PC-3 (cell line): Measurements from ENCODE around the gene HIPK2. TPM values are rescaled to one million over a fixed set of nuclear protein-coding genes. Genes with fewer than 3 reads are reported as not detected.

Experiments used
- ATAC-seq: fragments of 200-7000 bp; cut with Tn5 transposase; 2 replicates; pipeline ENCODE4 v1.9.1; 2020; ENCODE audit warnings: mild to moderate bottlenecking, moderate library complexity
- BruUV-seq: library from RNA; stranded (reverse); fragments of 400-500 nt; replicated peaks from 2 replicates; lab custom pipeline; 2021; lab: Mats Ljungman, UMichigan
- CTCF ChIA-PET: fragments of 300-600 bp; sonication (Branson Sonifier 250); formaldehyde crosslinking; loops from one replicate; lab custom pipeline; 2022; ENCODE audit warnings: antibody characterized with exemption; lab: Charles Lee
- POLR2A ChIA-PET: fragments of 300-600 bp; sonication (Branson Sonifier 250); formaldehyde crosslinking; loops from one replicate; lab custom pipeline; 2022; ENCODE audit warnings: antibody characterized with exemption; ENCODE audit not compliant: unreplicated experiment; lab: Charles Lee
- DNase-seq: peaks from one replicate; pipeline ENCODE4 v3.0.0-alpha.2; 2015
- H2AFZ ChIP-seq: fragments of 300-600 bp; sonication (generic); 2 replicates; pipeline ENCODE4 v1.6.0; 2016; ENCODE audit warnings: antibody characterized with exemption, low read length
- H3F3A ChIP-seq: fragments of 300-600 bp; sonication (generic); one replicate; pipeline ENCODE4 v1.6.0; 2017; ENCODE audit warnings: antibody characterized with exemption, low read length, control low read depth, mild to moderate bottlenecking; ENCODE audit not compliant: unreplicated experiment
- H3K27ac ChIP-seq: fragments of 300-600 bp; sonication (generic); 2 replicates; pipeline ENCODE4 v1.5.1; 2016; ENCODE audit warnings: mild to moderate bottlenecking, low read length
- H3K27me3 ChIP-seq: fragments of 300-600 bp; sonication (generic); 2 replicates; pipeline ENCODE4 v1.6.1; 2016; ENCODE audit warnings: low read length, mixed read lengths
- H3K36me3 ChIP-seq: fragments of 300-600 bp; sonication (generic); 2 replicates; pipeline ENCODE4 v1.6.1; 2016; ENCODE audit warnings: low read depth, mixed run types, low read length, mixed read lengths
- H3K4me1 ChIP-seq: fragments of 300-600 bp; sonication (generic); 2 replicates; pipeline ENCODE4 v1.5.1; 2016; ENCODE audit warnings: low read length; ENCODE audit not compliant: insufficient read depth
- H3K4me2 ChIP-seq: fragments of 300-600 bp; sonication (generic); 2 replicates; pipeline ENCODE4 v1.6.0; 2016; ENCODE audit warnings: low read length
- H3K4me3 ChIP-seq: fragments of 300-600 bp; sonication (generic); 2 replicates; pipeline ENCODE4 v1.5.1; 2016; ENCODE audit warnings: mild to moderate bottlenecking, low read length, mixed read lengths
- H3K79me2 ChIP-seq: fragments of 300-600 bp; sonication (generic); 2 replicates; pipeline ENCODE4 v1.6.1; 2017; ENCODE audit warnings: low read length, mixed read lengths
- H3K9ac ChIP-seq: fragments of 300-600 bp; sonication (generic); 2 replicates; pipeline ENCODE4 v1.6.0; 2016; ENCODE audit warnings: mild to moderate bottlenecking, low read length
- H3K9me2 ChIP-seq: fragments of 300-600 bp; sonication (generic); replicated peaks from 2 replicates; pipeline ENCODE4 v1.6.1; 2016; ENCODE audit warnings: mixed run types, low read length, mixed read lengths
- H3K9me3 ChIP-seq: fragments of 300-600 bp; sonication (generic); 2 replicates; pipeline ENCODE4 v1.6.1; 2016; ENCODE audit warnings: low read length, mixed read lengths
- H4K20me1 ChIP-seq: fragments of 300-600 bp; sonication (generic); 2 replicates; pipeline ENCODE4 v1.6.1; 2016; ENCODE audit warnings: low read length, mixed read lengths
- CTCF ChIP-seq: fragments of 300-600 bp; sonication (generic); conservative IDR thresholded peaks from 2 replicates; pipeline ENCODE4 v1.5.1; 2017; ENCODE audit warnings: antibody characterized with exemption, low read depth, mild to moderate bottlenecking, low read length
- EZH2 ChIP-seq: fragments of 300-600 bp; sonication (generic); IDR thresholded peaks from one replicate; pipeline ENCODE4 v1.6.1; 2017; ENCODE audit warnings: antibody characterized with exemption, mild to moderate bottlenecking, low read length; ENCODE audit not compliant: unreplicated experiment
- EZH2phosphoT487 ChIP-seq: fragments of 300-600 bp; sonication (generic); IDR thresholded peaks from 2 replicates; pipeline ENCODE4 v1.6.1; 2018; ENCODE audit warnings: mild to moderate bottlenecking, antibody characterized with exemption, low read length, borderline replicate concordance
- intact Hi-C: fragments of 100-400 bp; cut with micrococcal nuclease; formaldehyde crosslinking; loops from 2 replicates; pipeline ENCODE4 v1.9.0; 2023
- total RNA-seq: library from RNA; depleted of rRNA; stranded (reverse); fragments of >200 nt; gene quantifications from 2 replicates; pipeline ENCODE4 v1.2.3, GENCODE V29; 2014

The HIPK2 gene
- total RNA-seq, 1 experiment from 2014 or later = 38.1 TPM

- POLR2A ChIA-PET = no interaction called here
- peaks cover 38% of the 10 kb centered on the region for H3K4me1 ChIP-seq
- peak; percentile 75 for DNase-seq
- peaks cover 14% of the 10 kb centered on the region for H3K79me2 ChIP-seq
- H4K20me1 ChIP-seq = no peaks in the 10 kb centered on the region
- H3K9ac ChIP-seq = no peak overlapping the region
- H2AFZ ChIP-seq = no peak overlapping the region
- H3K4me2 ChIP-seq = 0 out of 2 replicates have a peak overlapping the region, but pooled peaks have one; percentile 59
- no peaks in the 10 kb centered on the region for H3F3A ChIP-seq
- H3K36me3 ChIP-seq = peaks cover 4% of the 10 kb centered on the region; the same call in 1 of the 2 replicates
- intact Hi-C loops = loop anchor here (5.0 kb wide), 1 partner anchor 43 kb away; the partner anchor contains the start of gene TBXAS1
- BruUV-seq = no TSS peak
- H3K4me3 ChIP-seq = no peak overlapping the region
- H3K27ac ChIP-seq = no peak overlapping the region
- CTCF ChIA-PET = no interaction called here
- peak; percentile 59 for ATAC-seq
- TF ChIP-seq EZH2 (no peak), EZH2phosphoT487 (no peak), CTCF (no peak)
- H3K9me2 ChIP-seq = no peaks in the 10 kb centered on the region
- no peaks in the 10 kb centered on the region for H3K27me3 ChIP-seq
- H3K9me3 ChIP-seq = no peaks in the 10 kb centered on the region
These were observed 6.8 kb upstream of the HIPK2 start for GRCh38 chr7:139784648-139785047.

- no peak overlapping the region for H3K4me3 ChIP-seq
- CTCF ChIA-PET = no interaction called here
These were observed 6.0 kb upstream of the HIPK2 start for GRCh38 chr7:139783647-139784385.

More at GRCh38 chr7:139783647-139784385, 6.0 kb upstream of the HIPK2 start:
- POLR2A ChIA-PET = interaction anchor here (0.5 to 0.6 kb wide), 3 partner anchors 19 to 63 kb away, joined by 3 read pairs; no protein-coding TSS in a partner anchor
- Histone ChIP-seq H3K4me2 (peak overlapping the region; percentile 59), H3K27me3 (no peaks in the 10 kb centered on the region), H3K27ac (peak overlapping the region; percentile 49), H3K9me2 (no peaks in the 10 kb centered on the region), H3K4me1 (peaks cover 45% of the 10 kb centered on the region), H3K79me2 (peaks cover 22% of the 10 kb centered on the region), H3K9me3 (no peaks in the 10 kb centered on the region), H3K36me3 (no peaks in the 10 kb centered on the region), H3K9ac (no peak overlapping the region), H2AFZ (no peak overlapping the region), H4K20me1 (no peaks in the 10 kb centered on the region), H3F3A (no peaks in the 10 kb centered on the region)
- intact Hi-C loops = loop anchor here (5.0 kb wide), 1 partner anchor 43 kb away; the partner anchor contains the start of gene TBXAS1
- TF ChIP-seq EZH2phosphoT487 = no peak
- no peak for TF ChIP-seq CTCF
- TF ChIP-seq EZH2 = no peak
- ATAC-seq (peak; percentile 82), DNase-seq (peak; percentile 65)
- BruUV-seq = no TSS peak
